Measurements from ENCODE around the gene DNAJC5G.

DNAJC5G gene

DNA sequence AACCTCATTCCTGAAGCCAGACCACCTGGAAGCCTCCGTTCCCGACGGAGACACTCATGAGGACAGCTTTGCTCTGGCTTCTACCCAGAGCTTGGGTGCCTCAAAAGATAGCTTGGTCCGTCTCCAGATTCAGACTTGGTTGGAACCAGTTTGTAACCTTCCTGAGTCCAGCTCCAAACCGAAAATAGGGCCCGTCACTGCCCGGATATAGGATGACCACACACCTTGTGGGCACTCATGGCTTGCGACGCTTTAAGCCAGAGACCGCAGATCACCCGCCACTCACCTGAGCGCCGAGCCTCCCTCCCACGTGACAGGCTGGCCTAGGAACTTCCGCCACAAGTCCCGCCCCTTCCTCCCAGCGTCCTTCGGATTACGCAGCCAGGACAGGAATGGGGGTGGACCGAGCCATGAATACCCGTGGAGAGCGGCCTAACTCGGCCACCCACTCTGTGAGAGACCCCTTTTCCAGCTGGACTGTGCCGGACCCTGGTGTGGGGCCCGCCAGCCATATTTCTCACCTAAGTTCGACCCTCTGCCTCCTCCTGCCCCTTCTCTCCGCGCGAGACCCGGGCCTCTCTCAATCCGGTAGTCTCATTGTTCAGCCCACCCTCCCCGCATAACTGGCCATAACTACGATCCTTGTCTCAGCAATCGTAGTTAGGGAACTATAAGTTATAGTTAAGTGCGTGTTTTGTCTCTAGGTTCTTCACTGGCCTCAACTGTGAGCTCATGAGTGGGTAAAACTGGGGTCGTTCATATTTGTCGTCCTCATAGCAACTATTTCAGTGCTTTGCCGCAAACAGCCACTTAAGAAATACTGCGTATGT is 47.7 kb downstream of the DNAJC5G start, which contains the start of gene MPV17:
Gene MPV17, minus strand, starts transcription at position 332 of the 830 bp plus-strand sequence. CDS start 580 bp downstream, outside the sequence.
- H2AFZ ChIP-seq (ENCODE audit: low read length, unreplicated experiment), result peak within 1 kb of the TSS; percentile 94
- H3K27ac ChIP-seq (ENCODE audit: low read depth, low read length), result peak within 1 kb of the TSS; percentile 95

DNA sequence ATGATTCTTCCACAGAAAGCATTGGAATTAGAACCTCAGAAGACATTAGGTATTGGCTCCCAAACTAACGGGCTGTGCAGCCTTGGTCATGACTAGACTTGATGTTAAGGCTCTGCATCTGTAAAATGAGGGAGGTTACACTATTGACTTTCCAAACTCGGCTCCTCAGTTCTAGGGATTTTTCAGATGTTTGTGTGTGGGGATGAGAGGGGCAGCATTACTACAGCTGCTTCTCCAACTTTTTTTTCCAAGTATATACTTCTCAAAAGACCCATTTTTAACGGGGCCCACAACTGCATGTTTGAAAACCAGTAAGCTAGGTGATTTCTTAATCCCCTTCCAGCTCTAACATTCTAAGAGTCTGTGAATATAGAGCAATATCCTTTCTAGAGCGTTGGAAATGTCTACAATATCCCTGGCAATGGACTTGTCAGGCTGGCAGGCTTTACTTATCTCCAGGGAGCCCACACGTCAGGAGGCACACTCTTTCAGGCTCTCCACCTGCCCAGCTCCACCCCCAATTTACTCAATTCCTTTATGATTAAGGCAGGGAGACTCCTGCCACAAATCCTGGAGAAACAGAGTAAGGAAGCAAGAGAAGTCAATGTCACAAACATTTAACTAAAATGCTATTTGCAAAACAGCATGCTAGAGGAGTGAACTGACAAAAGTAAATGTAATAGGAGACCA is 48.5 kb downstream of the DNAJC5G start:
- Histone ChIP-seq H3K4me3 (ENCODE audit: low read depth, low read length) (peak overlapping the region; percentile 99), H3K4me1 (ENCODE audit: control insufficient read depth, insufficient read depth, low read length, unreplicated experiment) (peaks cover 18% of the 10 kb centered on the region), H3K79me2 (ENCODE audit: control insufficient read depth, insufficient read depth, low read length, unreplicated experiment) (peaks cover 22% of the 10 kb centered on the region), H2AFZ (ENCODE audit: low read length, unreplicated experiment) (peak overlapping the region; percentile 94), H3K27ac (ENCODE audit: low read depth, low read length) (peak overlapping the region; percentile 95), H3K27me3 (ENCODE audit: insufficient read depth, low read length) (no peaks in the 10 kb centered on the region), H3K36me3 (ENCODE audit: insufficient read depth, low read length) (no peaks in the 10 kb centered on the region)

More for the DNA sequence above, 47.7 kb downstream of the DNAJC5G start, which contains the start of gene MPV17:
- Histone ChIP-seq H3K79me2 (ENCODE audit: control insufficient read depth, insufficient read depth, low read length, unreplicated experiment) (peaks cover 22% of the 10 kb centered on the region), H3K36me3 (ENCODE audit: insufficient read depth, low read length) (no peaks in the 10 kb centered on the region), H3K4me1 (ENCODE audit: control insufficient read depth, insufficient read depth, low read length, unreplicated experiment) (peaks cover 18% of the 10 kb centered on the region), H3K27me3 (ENCODE audit: insufficient read depth, low read length) (no peaks in the 10 kb centered on the region), H3K4me3 (ENCODE audit: low read depth, low read length) (peak within 1 kb of the TSS; percentile 99)

DNA sequence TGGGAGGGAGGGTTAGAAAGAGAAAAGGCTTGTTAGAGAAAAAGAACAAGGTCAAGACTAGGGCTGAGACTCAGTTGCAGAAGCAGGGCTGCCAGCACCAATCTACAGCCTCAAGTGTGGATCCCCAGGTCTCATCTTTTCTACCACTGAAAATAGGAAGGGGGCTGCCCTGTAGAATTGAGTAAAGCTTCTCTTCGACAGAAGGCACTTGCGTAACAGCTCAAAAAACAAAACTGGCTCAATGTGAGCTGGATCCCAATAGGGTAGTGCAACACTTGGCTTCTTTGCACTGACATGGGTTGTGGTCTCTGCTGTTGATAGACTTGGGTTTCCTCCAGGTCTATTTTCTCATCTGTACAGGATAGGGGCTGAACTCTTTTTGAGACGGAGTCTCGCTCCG is 49.5 kb downstream of the DNAJC5G start:
- H3K36me3 ChIP-seq (ENCODE audit: insufficient read depth, low read length), result peaks cover 5% of the 10 kb centered on the region; the same call in 1 of the 2 replicates
- no peaks in the 10 kb centered on the region for H3K27me3 ChIP-seq (ENCODE audit: insufficient read depth, low read length)
- peaks cover 18% of the 10 kb centered on the region for H3K4me1 ChIP-seq (ENCODE audit: control insufficient read depth, insufficient read depth, low read length, unreplicated experiment)
- no peak overlapping the region for H3K4me3 ChIP-seq (ENCODE audit: low read depth, low read length)
- no peak overlapping the region for H2AFZ ChIP-seq (ENCODE audit: low read length, unreplicated experiment)
- peaks cover 15% of the 10 kb centered on the region for H3K79me2 ChIP-seq (ENCODE audit: control insufficient read depth, insufficient read depth, low read length, unreplicated experiment)
- no peak overlapping the region for H3K27ac ChIP-seq (ENCODE audit: low read depth, low read length)

Data from ACC112 (cell line).